Endothelial cell of umbilical vein (primary cell): Measurements from ENCODE around the gene CAMTA2. TPM values are rescaled to one million over a fixed set of nuclear protein-coding genes. Genes with fewer than 3 reads are reported as not detected.

ENCODE experiments used
- Bru-seq: library from RNA; stranded (reverse); fragments of 400-500 nt; gene quantifications from one replicate; lab custom pipeline; 2021; lab: Mats Ljungman, UMichigan
- BruChase-seq, 2 experiments: library from RNA; stranded (reverse); fragments of 400-500 nt; gene quantifications; one replicate each; lab custom pipeline; 2021; lab: Mats Ljungman, UMichigan
- BruUV-seq: library from RNA; stranded (reverse); fragments of 400-500 nt; replicated peaks from 2 replicates; lab custom pipeline; 2021; lab: Mats Ljungman, UMichigan
- CTCF ChIA-PET: fragments of 300-600, 350-600 bp; sonication (Branson Sonifier 250); formaldehyde crosslinking; loops from one replicate; lab custom pipeline; 2021; ENCODE audit warnings: antibody characterized with exemption, inconsistent platforms; lab: Charles Lee
- POLR2A ChIA-PET: fragments of 300-600, 350-600 bp; sonication (Branson Sonifier 250); formaldehyde crosslinking; loops from one replicate; lab custom pipeline; 2021; ENCODE audit warnings: antibody characterized with exemption, inconsistent platforms; lab: Charles Lee
- DNase-seq: peaks from one replicate; pipeline ENCODE4 v3.0.0-alpha.2; 2011; ENCODE audit warnings: low read depth, low spot score
- FAIRE-seq: peaks from 2 replicates; lab custom pipeline; 2011; peaks lifted over from hg19 to GRCh38; lab: Jason Lieb, UNC
- H2AFZ ChIP-seq: 2 replicates; pipeline ENCODE4 v1.6.0; 2012; ENCODE audit warnings: low read depth, low read length, control low read depth, inconsistent platforms
- H3K27ac ChIP-seq: 2 replicates; pipeline ENCODE4 v1.5.1; 2011; ENCODE audit warnings: low read depth, mild to moderate bottlenecking, control low read depth, low read length, moderate library complexity; ENCODE audit not compliant: insufficient read depth
- H3K27me3 ChIP-seq, 2 experiments: 2 replicates each; pipeline versions ENCODE4 v1.6.0 to v1.6.1; 2011; ENCODE audit warnings: low read length in 2 of 2, mixed read lengths in 1 of 2; ENCODE audit not compliant: control insufficient read depth in 2 of 2, insufficient read depth in 2 of 2
- H3K36me3 ChIP-seq, 2 experiments: 2 replicates in 1 of 2; 3 replicates in 1 of 2; pipeline ENCODE4 v1.5.1; 2011; ENCODE audit warnings: low read length in 2 of 2, mild to moderate bottlenecking in 1 of 2, moderate library complexity in 1 of 2; ENCODE audit not compliant: control insufficient read depth in 2 of 2, insufficient read depth in 2 of 2; ENCODE audit errors: extremely low read depth in 1 of 2
- H3K4me1 ChIP-seq: 3 replicates; pipeline ENCODE4 v1.5.1; 2011; ENCODE audit warnings: mild to moderate bottlenecking, low read length; ENCODE audit not compliant: control insufficient read depth, insufficient read depth; ENCODE audit errors: extremely low read depth
- H3K4me2 ChIP-seq: 2 replicates; pipeline ENCODE4 v1.6.1; 2011; ENCODE audit warnings: low read length, control low read depth, mixed read lengths; ENCODE audit not compliant: insufficient read depth
- H3K4me3 ChIP-seq, 3 experiments: fragments of 200-600 bp in 1 of 3; sonication (generic), shearing (Covaris generic) in 1 of 3; replicated peaks in 1 of 3; 2 replicates each; pipeline ENCODE4 v1.5.1; 2011 to 2016; ENCODE audit warnings: control low read depth in 3 of 3, low read length in 3 of 3, mild to moderate bottlenecking in 2 of 3, inconsistent platforms in 1 of 3, low read depth in 1 of 3, moderate library complexity in 1 of 3; ENCODE audit not compliant: insufficient read depth in 1 of 3
- H3K79me2 ChIP-seq: 2 replicates; pipeline ENCODE4 v1.6.0; 2012; ENCODE audit warnings: low read length, inconsistent platforms; ENCODE audit not compliant: control insufficient read depth, insufficient read depth
- H3K9ac ChIP-seq: replicated peaks from 2 replicates; pipeline ENCODE3; 2011; ENCODE audit warnings: low read length, control low read depth; ENCODE audit not compliant: insufficient read depth; ENCODE audit errors: extremely low read depth
- H3K9me1 ChIP-seq: replicated peaks from 3 replicates; pipeline ENCODE4 v1.6.0; 2011; ENCODE audit warnings: mild to moderate bottlenecking, low read length; ENCODE audit not compliant: control insufficient read depth, insufficient read depth; ENCODE audit errors: extremely low read depth
- H3K9me3 ChIP-seq: replicated peaks from 2 replicates; pipeline ENCODE4 v1.5.1; 2012; ENCODE audit warnings: low read length, inconsistent platforms; ENCODE audit not compliant: control insufficient read depth, insufficient read depth
- H4K20me1 ChIP-seq: replicated peaks from 2 replicates; pipeline ENCODE3; 2011; ENCODE audit warnings: mild to moderate bottlenecking, low read length; ENCODE audit not compliant: control insufficient read depth, insufficient read depth; ENCODE audit errors: extremely low read depth
- CTCF ChIP-seq, 2 donors: IDR thresholded peaks; 1 replicate in 1 of 2; 2 replicates in 1 of 2; pipeline ENCODE4 v1.5.1; 2011; ENCODE audit warnings: low read length in 2 of 2, mild to moderate bottlenecking in 2 of 2, moderate library complexity in 2 of 2, control low read depth in 1 of 2, inconsistent platforms in 1 of 2, low read depth in 1 of 2; ENCODE audit not compliant: insufficient read depth in 1 of 2; ENCODE audit errors: extremely low read depth in 1 of 2
- EZH2 ChIP-seq: IDR thresholded peaks from 2 replicates; pipeline ENCODE4 v1.6.1; 2012; ENCODE audit warnings: borderline replicate concordance, low read depth, mild to moderate bottlenecking, moderate library complexity, low read length, inconsistent platforms; ENCODE audit not compliant: severe bottlenecking
- FOS ChIP-seq: IDR thresholded peaks from 2 replicates; pipeline ENCODE4 v1.6.1; 2011; ENCODE audit warnings: mild to moderate bottlenecking, low read length, moderate library complexity, borderline replicate concordance; ENCODE audit not compliant: insufficient read depth
- GATA2 ChIP-seq: IDR thresholded peaks from 2 replicates; pipeline ENCODE4 v1.7.0; 2011; ENCODE audit warnings: low read depth, mild to moderate bottlenecking, moderate library complexity, mixed read lengths, low read length; ENCODE audit not compliant: insufficient read length, insufficient read depth
- JUN ChIP-seq: IDR thresholded peaks from 2 replicates; pipeline ENCODE4 v1.6.1; 2011; ENCODE audit warnings: borderline replicate concordance, low read depth; ENCODE audit not compliant: insufficient read length, insufficient read depth
- MAX ChIP-seq: IDR thresholded peaks from 2 replicates; pipeline ENCODE4 v1.6.1; 2011; ENCODE audit not compliant: insufficient read depth, insufficient read length
- MYC ChIP-seq: IDR thresholded peaks from one replicate; pipeline ENCODE4 v1.6.1; 2011; ENCODE audit warnings: mild to moderate bottlenecking, low read depth, low read length
- POLR2A ChIP-seq: IDR thresholded peaks from 2 replicates; pipeline ENCODE4 v1.6.1; 2012; ENCODE audit warnings: low read depth, mild to moderate bottlenecking, control low read depth, low read length
- POLR2AphosphoS5 ChIP-seq: IDR thresholded peaks from 2 replicates; pipeline ENCODE4 v1.6.1; 2012; ENCODE audit warnings: low read depth, mild to moderate bottlenecking, control low read depth, low read length, moderate library complexity; ENCODE audit not compliant: insufficient read depth
- dilution Hi-C: fragments of 300-500 bp; cut with MboI; formaldehyde crosslinking; loops from one replicate; pipeline ENCODE4 v1.15.0; 2019; ENCODE audit warnings: low sequenced_read_pairs; ENCODE audit not compliant: extremely low pct_ligation_motif_present
- intact Hi-C: fragments of 100-400 bp; cut with micrococcal nuclease; formaldehyde crosslinking; loops from one replicate; pipeline ENCODE4 v1.10.0; 2022
- long read RNA-seq: library from polyadenylated mRNA; stranded (forward); transcript quantifications from one replicate; pipeline ENCODE4 v2.0.0, GENCODE V29; 2021
- polyA minus RNA-seq, 3 experiments: library from RNA; depleted of rRNA, polyadenylated mRNA; stranded (reverse); fragments of >200 nt; gene quantifications; 1 replicate in 1 of 3; 2 replicates in 2 of 3; pipeline ENCODE4 v1.2.3, GENCODE V29; 2011
- polyA plus RNA-seq, 4 experiments: library from polyadenylated mRNA; depleted of rRNA in 3 of 4; stranded (reverse) in 3 of 4; unstranded in 1 of 4; fragments of >200 nt; gene quantifications; 2 replicates each; pipeline versions ENCODE4 v1.2.1 to v1.2.3, GENCODE V29; 2011 to 2012; ENCODE audit warnings: missing spikeins in 1 of 4
- total RNA-seq: library from RNA; stranded (reverse); gene quantifications from 2 replicates; pipeline ENCODE4 v1.2.3, GENCODE V29; 2021

The CAMTA2 gene, protein sequence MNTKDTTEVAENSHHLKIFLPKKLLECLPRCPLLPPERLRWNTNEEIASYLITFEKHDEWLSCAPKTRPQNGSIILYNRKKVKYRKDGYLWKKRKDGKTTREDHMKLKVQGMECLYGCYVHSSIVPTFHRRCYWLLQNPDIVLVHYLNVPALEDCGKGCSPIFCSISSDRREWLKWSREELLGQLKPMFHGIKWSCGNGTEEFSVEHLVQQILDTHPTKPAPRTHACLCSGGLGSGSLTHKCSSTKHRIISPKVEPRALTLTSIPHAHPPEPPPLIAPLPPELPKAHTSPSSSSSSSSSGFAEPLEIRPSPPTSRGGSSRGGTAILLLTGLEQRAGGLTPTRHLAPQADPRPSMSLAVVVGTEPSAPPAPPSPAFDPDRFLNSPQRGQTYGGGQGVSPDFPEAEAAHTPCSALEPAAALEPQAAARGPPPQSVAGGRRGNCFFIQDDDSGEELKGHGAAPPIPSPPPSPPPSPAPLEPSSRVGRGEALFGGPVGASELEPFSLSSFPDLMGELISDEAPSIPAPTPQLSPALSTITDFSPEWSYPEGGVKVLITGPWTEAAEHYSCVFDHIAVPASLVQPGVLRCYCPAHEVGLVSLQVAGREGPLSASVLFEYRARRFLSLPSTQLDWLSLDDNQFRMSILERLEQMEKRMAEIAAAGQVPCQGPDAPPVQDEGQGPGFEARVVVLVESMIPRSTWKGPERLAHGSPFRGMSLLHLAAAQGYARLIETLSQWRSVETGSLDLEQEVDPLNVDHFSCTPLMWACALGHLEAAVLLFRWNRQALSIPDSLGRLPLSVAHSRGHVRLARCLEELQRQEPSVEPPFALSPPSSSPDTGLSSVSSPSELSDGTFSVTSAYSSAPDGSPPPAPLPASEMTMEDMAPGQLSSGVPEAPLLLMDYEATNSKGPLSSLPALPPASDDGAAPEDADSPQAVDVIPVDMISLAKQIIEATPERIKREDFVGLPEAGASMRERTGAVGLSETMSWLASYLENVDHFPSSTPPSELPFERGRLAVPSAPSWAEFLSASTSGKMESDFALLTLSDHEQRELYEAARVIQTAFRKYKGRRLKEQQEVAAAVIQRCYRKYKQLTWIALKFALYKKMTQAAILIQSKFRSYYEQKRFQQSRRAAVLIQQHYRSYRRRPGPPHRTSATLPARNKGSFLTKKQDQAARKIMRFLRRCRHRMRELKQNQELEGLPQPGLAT
- total RNA-seq (51.0 and 56.7 TPM in 2 replicates), polyA plus RNA-seq (33.8 and 47.2 TPM in 2 replicates), polyA minus RNA-seq (20.5 and 32.0 TPM in 2 replicates), Bru-seq, nascent RNA (percentile 58 among the genes with signal in this experiment), BruChase-seq, experiment 1, labeled RNA remaining after a 6-hour chase (percentile 89 among the genes with signal in this experiment), BruChase-seq, experiment 2, labeled RNA remaining after a 2-hour chase (percentile 78 among the genes with signal in this experiment)
- 13.0 and 19.6 TPM in 2 replicates for polyA plus RNA-seq (2011; cell fraction: cytosol; rRNA removed)
- polyA plus RNA-seq (2011; cell fraction: nucleus; rRNA removed) = 118 and 122 TPM in 2 replicates
- polyA plus RNA-seq (2012) = 32.6 and 43.6 TPM in 2 replicates
- 17.9 TPM for polyA minus RNA-seq (2011; cell fraction: cytosol; rRNA and poly(A)+ RNA removed)
- 34.1 and 47.1 TPM in 2 replicates for polyA minus RNA-seq (2011; cell fraction: nucleus; rRNA and poly(A)+ RNA removed)
- long read RNA-seq, partial matches to known transcripts = 27 of 49 reads
- long read RNA-seq, other reads (novel, unspliced or antisense) = 21 of 49 reads

DNA sequence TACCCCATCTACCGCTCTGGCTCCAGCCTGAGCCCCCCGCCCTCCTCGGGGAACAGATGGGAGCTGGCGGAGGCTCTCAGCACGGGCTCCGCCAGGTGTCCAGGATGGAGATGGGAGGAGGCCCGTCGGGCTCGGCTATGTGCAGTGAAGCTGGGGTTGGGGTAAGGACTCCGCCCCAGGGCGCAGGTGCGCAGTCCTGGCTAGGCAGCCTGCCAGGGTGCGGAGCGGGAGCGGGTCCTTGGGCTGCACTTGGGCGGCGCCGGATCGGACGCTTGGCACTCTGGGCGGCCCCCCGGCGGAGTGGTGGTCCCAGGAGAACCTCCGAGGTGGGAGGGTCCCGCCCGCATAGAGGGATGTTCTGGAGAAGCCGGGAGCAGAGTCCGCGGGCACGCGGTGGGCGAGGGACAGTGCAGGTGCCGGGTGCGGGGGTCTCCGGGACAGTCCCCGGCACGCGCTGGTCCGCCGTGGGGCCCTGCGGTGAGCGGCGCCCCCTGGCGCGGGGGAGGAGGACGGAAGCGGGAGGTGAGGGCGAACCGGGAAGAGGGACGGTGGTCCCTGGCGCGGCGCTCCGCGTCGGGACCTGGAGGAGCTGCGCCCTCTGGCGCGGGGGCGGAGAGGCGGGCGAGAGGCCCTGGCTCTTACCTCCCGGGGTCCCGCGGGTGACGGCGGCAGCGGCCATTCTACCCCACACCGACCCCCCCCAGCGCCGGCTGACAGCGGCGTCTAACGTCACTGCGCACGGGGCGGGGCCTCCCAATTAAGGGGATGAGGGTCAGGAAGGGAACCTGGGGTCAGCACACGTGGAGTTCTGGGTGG, at the start of gene CAMTA2:
TSS of gene CAMTA2 (minus strand) at position 725 of the 816 bp plus-strand sequence. CDS start 1,453 bp downstream, outside the sequence.
- intact Hi-C loops = loop anchor here (1.0 to 2.0 kb wide), 5 partner anchors 10 to 78 kb away; partner anchors contain the start of genes INCA1, KIF1C, RNF167 and SLC25A11
- H3K4me2 ChIP-seq = peak within 1 kb of the TSS; percentile 84
- dilution Hi-C loops = no loop called here
- H3K36me3 ChIP-seq = peaks cover 2 to 9% of the 10 kb centered on the region in 2 experiments
- DNase-seq = peak; percentile 83
- no peaks in the 10 kb centered on the region for H4K20me1 ChIP-seq
- no peaks in the 10 kb centered on the region for H3K9me1 ChIP-seq
- H2AFZ ChIP-seq = peak within 1 kb of the TSS; percentile 96
- ChIA-PET CTCF (interaction anchor here (0.6 to 4.6 kb wide), 23 partner anchors 8 to 452 kb away, joined by 3 to 50 read pairs (median 4); partner anchors contain the start of genes INCA1, KIF1C, RNF167 and SLC25A11), POLR2A (interaction anchor here (0.9 kb wide), 1 partner anchor 10 kb away, joined by 4 read pairs; the partner anchor contains the start of genes INCA1 and KIF1C)
- peak; percentile 89 for FAIRE-seq
- H3K4me3 ChIP-seq = peak within 1 kb of the TSS; percentile 58 to 76 (median 60)
- BruUV-seq = TSS peak; percentile 38
- peaks cover 24% of the 10 kb centered on the region for H3K4me1 ChIP-seq
- peak within 1 kb of the TSS; percentile 52 for H3K9ac ChIP-seq
- TF ChIP-seq GATA2 (no peak), CTCF (IDR thresholded peaks at IDR 0.05; ENCODE audit: extremely low read depth in 1 of 2, insufficient read depth in 1 of 2, low read depth in 1 of 2, low read length in 2 of 2) (peak; percentile 64 to 81), JUN (no peak), EZH2 (no peak), POLR2A (peak; percentile 70), POLR2AphosphoS5 (peak; percentile 74), FOS (no peak), MYC (peak; percentile 34), MAX (no peak)
- no peaks in the 10 kb centered on the region for H3K27me3 ChIP-seq
- H3K79me2 ChIP-seq = peaks cover 18% of the 10 kb centered on the region
- peak within 1 kb of the TSS; percentile 66 for H3K27ac ChIP-seq
- no peaks in the 10 kb centered on the region for H3K9me3 ChIP-seq
